H1 (cell line): ENCODE data around the gene C9orf152. TPM values are rescaled to one million over a fixed set of nuclear protein-coding genes. Genes with fewer than 3 reads are reported as not detected.
A peak's percentile ranks its signal among the peaks of the same experiment; 100 is the strongest.

Source experiments
- CTCF ChIA-PET: fragments of 300-600 bp; sonication (Branson Sonifier 250); formaldehyde crosslinking; loops from one replicate; lab custom pipeline; 2021; ENCODE audit not compliant: partially characterized antibody; lab: Charles Lee
- POLR2A ChIA-PET: fragments of 300-600 bp; sonication (Branson Sonifier 250); formaldehyde crosslinking; loops from one replicate; lab custom pipeline; 2021; ENCODE audit warnings: inconsistent platforms; ENCODE audit not compliant: partially characterized antibody; lab: Charles Lee
- DNase-seq, 2 experiments: peaks; one replicate each; pipeline versions ENCODE4 v3.0.0 to v3.0.0-alpha.2; 2010 to 2022; ENCODE audit warnings: low spot score in 2 of 2, low read depth in 1 of 2, mixed read lengths in 1 of 2
- FAIRE-seq: peaks from 2 replicates; lab custom pipeline; 2011; peaks lifted over from hg19 to GRCh38; lab: Jason Lieb, UNC
- H2AFZ ChIP-seq: 2 replicates; pipeline ENCODE4 v1.8.1; 2012; ENCODE audit warnings: low read length, inconsistent platforms
- H2AK5ac ChIP-seq: 2 replicates; pipeline ENCODE4 v1.6.1; 2013; ENCODE audit warnings: low read depth, low read length
- H2BK120ac ChIP-seq: replicated peaks from 2 replicates; pipeline ENCODE3; 2013; ENCODE audit warnings: low read depth, low read length, inconsistent platforms
- H2BK12ac ChIP-seq: 2 replicates; pipeline ENCODE4 v1.6.1; 2013; ENCODE audit warnings: low read depth, low read length
- H2BK15ac ChIP-seq: 2 replicates; pipeline ENCODE4 v1.6.1; 2013; ENCODE audit warnings: low read length
- H2BK20ac ChIP-seq: 2 replicates; pipeline ENCODE4 v1.6.1; 2013; ENCODE audit warnings: low read length
- H2BK5ac ChIP-seq: 2 replicates; pipeline ENCODE4 v1.6.1; 2013; ENCODE audit warnings: low read depth, low read length
- H3K14ac ChIP-seq: 2 replicates; pipeline ENCODE4 v1.6.1; 2013; ENCODE audit warnings: inconsistent platforms; ENCODE audit not compliant: insufficient read length
- H3K18ac ChIP-seq: 2 replicates; pipeline ENCODE4 v1.6.1; 2013; ENCODE audit warnings: low read length; ENCODE audit errors: extremely low read depth
- H3K23ac ChIP-seq: 2 replicates; pipeline ENCODE4 v1.6.1; 2013; ENCODE audit warnings: inconsistent platforms; ENCODE audit not compliant: insufficient read length
- H3K23me2 ChIP-seq: 2 replicates; pipeline ENCODE4 v1.6.1; 2013; ENCODE audit warnings: low read depth, low read length
- H3K27ac ChIP-seq: 2 replicates; pipeline ENCODE4 v1.6.1; 2011; ENCODE audit warnings: low read depth, low read length, inconsistent platforms
- H3K27me3 ChIP-seq, 4 experiments: replicated peaks in 1 of 4; 1 replicate in 1 of 4; 2 replicates in 3 of 4; pipeline versions ENCODE4 v1.6.1 to v1.8.1; 2011 to 2013; ENCODE audit warnings: low read length in 3 of 4, mild to moderate bottlenecking in 3 of 4, inconsistent platforms in 2 of 4, mixed read lengths in 2 of 4, moderate library complexity in 1 of 4; ENCODE audit not compliant: control insufficient read depth in 3 of 4, insufficient read depth in 3 of 4; ENCODE audit errors: extremely low read depth in 1 of 4
- H3K36me3 ChIP-seq, 4 experiments: 2 replicates each; pipeline versions ENCODE4 v1.6.1 to v1.8.1; 2011 to 2013; ENCODE audit warnings: mild to moderate bottlenecking in 4 of 4, low read length in 3 of 4, moderate library complexity in 2 of 4, control low read depth in 1 of 4, inconsistent platforms in 1 of 4; ENCODE audit not compliant: insufficient read depth in 4 of 4, control insufficient read depth in 2 of 4
- H3K4ac ChIP-seq: replicated peaks from 2 replicates; pipeline ENCODE3; 2013; ENCODE audit warnings: low read length, low read depth, mixed read lengths, inconsistent platforms; ENCODE audit not compliant: insufficient read length
- H3K4me1 ChIP-seq, 4 experiments: replicated peaks in 1 of 4; 1 replicate in 1 of 4; 2 replicates in 3 of 4; pipeline versions ENCODE4 v1.6.1 to v1.8.1; 2011 to 2013; ENCODE audit warnings: low read length in 3 of 4, inconsistent platforms in 2 of 4, mixed read lengths in 1 of 4; ENCODE audit not compliant: insufficient read depth in 4 of 4, control insufficient read depth in 3 of 4
- H3K4me2 ChIP-seq, 2 experiments: 2 replicates each; pipeline versions ENCODE4 v1.6.1 to v1.8.1; 2011 to 2013; ENCODE audit warnings: low read depth in 2 of 2, low read length in 2 of 2, control low read depth in 1 of 2, inconsistent platforms in 1 of 2, mild to moderate bottlenecking in 1 of 2; ENCODE audit not compliant: insufficient read depth in 1 of 2
- H3K4me3 ChIP-seq, 4 experiments: fragments of 200-600, 300-600 bp in 1 of 4; sonication (generic), shearing (Covaris generic), sonication (Bioruptor Twin) in 1 of 4; 2 replicates each; pipeline versions ENCODE4 v1.5.1 to v1.8.1; 2011 to 2016; ENCODE audit warnings: low read length in 4 of 4, low read depth in 3 of 4, control low read depth in 2 of 4, inconsistent platforms in 2 of 4, mild to moderate bottlenecking in 2 of 4, mixed read lengths in 1 of 4, moderate library complexity in 1 of 4; ENCODE audit not compliant: insufficient read depth in 2 of 4; ENCODE audit errors: extremely low read depth in 1 of 4
- H3K56ac ChIP-seq: replicated peaks from 2 replicates; pipeline ENCODE3; 2013; ENCODE audit warnings: low read depth, mild to moderate bottlenecking, mixed read lengths, low read length, inconsistent platforms; ENCODE audit not compliant: insufficient read length
- H3K79me1 ChIP-seq: 2 replicates; pipeline ENCODE4 v1.6.1; 2013; ENCODE audit warnings: low read depth, low read length, control low read depth
- H3K79me2 ChIP-seq, 2 experiments: 2 replicates each; pipeline versions ENCODE4 v1.6.1 to v1.8.1; 2012 to 2013; ENCODE audit warnings: low read length in 2 of 2, mild to moderate bottlenecking in 2 of 2, inconsistent platforms in 1 of 2; ENCODE audit not compliant: insufficient read depth in 2 of 2, control insufficient read depth in 1 of 2
- H3K9ac ChIP-seq, 4 experiments: replicated peaks in 1 of 4; 1 replicate in 1 of 4; 2 replicates in 3 of 4; pipeline versions ENCODE4 v1.6.1 to v1.8.1; 2011 to 2013; ENCODE audit warnings: low read depth in 3 of 4, low read length in 3 of 4, control low read depth in 2 of 4, mild to moderate bottlenecking in 2 of 4, moderate library complexity in 2 of 4, inconsistent platforms in 1 of 4; ENCODE audit errors: extremely low read depth in 1 of 4
- H3K9me3 ChIP-seq, 2 experiments: 2 replicates each; pipeline versions ENCODE4 v1.6.1 to v1.8.1; 2012 to 2013; ENCODE audit warnings: mild to moderate bottlenecking in 2 of 2, moderate library complexity in 2 of 2, control low read depth in 1 of 2, inconsistent platforms in 1 of 2, low read depth in 1 of 2, low read length in 1 of 2, mixed read lengths in 1 of 2; ENCODE audit not compliant: insufficient read depth in 2 of 2
- H4K20me1 ChIP-seq, 2 experiments: replicated peaks in 1 of 2; 2 replicates each; pipeline versions ENCODE3 to v1.8.1; 2011 to 2013; ENCODE audit warnings: inconsistent platforms in 2 of 2, low read length in 2 of 2, mild to moderate bottlenecking in 1 of 2; ENCODE audit not compliant: insufficient read depth in 2 of 2, control insufficient read depth in 1 of 2
- H4K5ac ChIP-seq: 2 replicates; pipeline ENCODE4 v1.6.1; 2013; ENCODE audit warnings: low read length, low read depth, mixed read lengths, inconsistent platforms; ENCODE audit not compliant: insufficient read length
- H4K8ac ChIP-seq: 2 replicates; pipeline ENCODE4 v1.8.0; 2013; ENCODE audit warnings: mild to moderate bottlenecking, moderate library complexity, low read length, inconsistent platforms; ENCODE audit not compliant: insufficient read depth; ENCODE audit errors: extremely low read depth
- H4K91ac ChIP-seq: replicated peaks from 2 replicates; pipeline ENCODE3; 2013; ENCODE audit warnings: low read length, mixed read lengths, inconsistent platforms; ENCODE audit not compliant: insufficient read length
- HDAC6 ChIP-seq: IDR thresholded peaks from one replicate; pipeline ENCODE4 v1.7.1; 2012; ENCODE audit warnings: low read depth, mild to moderate bottlenecking, inconsistent platforms, low read length, moderate library complexity
- RNF2 ChIP-seq: fragments of 200-900, 300-1000 bp; sonication (generic); IDR thresholded peaks from 2 replicates; pipeline ENCODE4 v1.7.1; 2016; ENCODE audit warnings: borderline replicate concordance, low read depth, mild to moderate bottlenecking, antibody characterized with exemption, low read length; ENCODE audit not compliant: poor library complexity, severe bottlenecking; ENCODE audit errors: missing control alignments
- SP2 ChIP-seq: IDR thresholded peaks from 2 replicates; pipeline ENCODE4 v1.6.1; 2012; ENCODE audit warnings: mild to moderate bottlenecking, low read length, inconsistent platforms
- WGBS, 2 experiments: shearing (Covaris generic) in 1 of 2; methylation state at CpG; one replicate each; pipeline versions ENCODE4 v1.1.6 to v1.1.7; 2013 to 2015; ENCODE audit warnings: low lambda C conversion rate in 2 of 2, mixed read lengths in 2 of 2, inconsistent platforms in 1 of 2, low coverage in 1 of 2, missing lambda C conversion rate in 1 of 2; ENCODE audit not compliant: insufficient replicate concordance in 2 of 2, insufficient coverage in 1 of 2, insufficient read length in 1 of 2; ENCODE audit errors: extremely low coverage in 1 of 2, missing lambda C conversion rate in 1 of 2; 5-methylcytosine and 5-hydroxymethylcytosine counted together
- polyA plus RNA-seq, 7 experiments: library from polyadenylated mRNA; depleted of rRNA in 3 of 7; stranded (reverse) in 5 of 7; unstranded in 2 of 7; fragments of >200 nt in 5 of 7; fragments of 200-250 nt in 2 of 7; gene quantifications; 1 replicate in 5 of 7; 2 replicates in 1 of 7; 4 replicates in 1 of 7; pipeline versions ENCODE4 v1.2.1 to v1.2.3, GENCODE V29; 2011 to 2013; ENCODE audit warnings: missing spikeins in 2 of 7, mixed read lengths in 2 of 7
- total RNA-seq: library from RNA; stranded (reverse); fragmentation: NEBNext Ultra II Directional; extraction: Animal tissue kit (Norgen Biotek cat#: 25700); gene quantifications from 2 replicates; pipeline ENCODE4 v1.2.1, GENCODE V29; 2021

Gene C9orf152
- total and polyA plus RNA-seq, 2 of the 8 experiments (the other 6 are each of a cell fraction or from before 2014, with no cell fraction given), result not detected

GRCh38 chr9:110207071-110207641 lies 803 bp downstream of the C9orf152 start:
- Histone ChIP-seq H4K5ac (no peak overlapping the region), H3K4me3 (no peak overlapping the region), H3K9ac (no peak overlapping the region), H3K23ac (no peak overlapping the region), H3K79me2 (no peaks in the 10 kb centered on the region), H3K9me3 (0 out of 4 replicates have a peak, but pooled peaks cover 0 to 2% of the 10 kb centered on the region in 2 experiments), H3K4ac (peak overlapping the region; percentile 3), H4K8ac (peak overlapping the region; percentile 20; the same call in 1 of the 2 replicates), H2AFZ (no peak overlapping the region; the same call in 1 of the 2 replicates), H3K36me3 (no peaks in the 10 kb centered on the region), H3K23me2 (no peaks in the 10 kb centered on the region), H3K14ac (no peak overlapping the region), H3K4me1 (peaks cover 0 to 3% (median 0%) of the 10 kb centered on the region in 4 experiments; a peak in 2 of 7 replicates), H4K20me1 (no peaks in the 10 kb centered on the region), H3K56ac (no peak overlapping the region), H2BK12ac (no peak overlapping the region), H2BK15ac (no peak overlapping the region), H2BK120ac (no peak overlapping the region), H2BK5ac (no peak overlapping the region), H3K79me1 (no peaks in the 10 kb centered on the region), H3K27me3 (no peaks in the 10 kb centered on the region), H3K27ac (no peak overlapping the region), H3K4me2 (no peak overlapping the region), H3K18ac (no peak overlapping the region), H2AK5ac (no peak overlapping the region), H2BK20ac (no peak overlapping the region), H4K91ac (no peak overlapping the region)
- no peak for DNase-seq
- TF ChIP-seq RNF2 (no peak), SP2 (no peak), HDAC6 (no peak)
- CTCF ChIA-PET, result interaction anchor here (3.0 to 5.6 kb wide), 2 partner anchors 11 to 23 kb away, joined by 14 to 42 read pairs; no protein-coding TSS in a partner anchor
- WGBS, 2 experiments, result 83% methylated on average over 6 of the region's 6 CpGs; no CpG with 5 or more reads in 1 of the 2 experiments
- POLR2A ChIA-PET, result interaction anchor here (1.0 to 1.1 kb wide), 2 partner anchors 49 to 1127 kb away, joined by 3 read pairs; partner anchors contain the start of gene TXN
- FAIRE-seq, result no peak
